ENCODE measurements around the gene DPCD. TPM values are rescaled to one million over a fixed set of nuclear protein-coding genes. Genes with fewer than 3 reads are reported as not detected.

DPCD gene
- total and polyA plus RNA-seq, 10 of the 15 experiments (the other 5 are each of a cell fraction or from before 2014, with no cell fraction given), result 9.7 to 50.9 (median 26.3) TPM

GRCh38 chr10:101569622-101570427 is 18.3 kb upstream of the DPCD start (continued):
- no peak for TF ChIP-seq SUPT20H (IDR thresholded peaks at IDR 0.05; ENCODE audit: borderline replicate concordance, control insufficient read depth, low read depth, low read length)
- no peak for TF ChIP-seq RFX5 (IDR thresholded peaks at IDR 0.05; ENCODE audit: low read depth, low read length)
- TF ChIP-seq USF1 (IDR thresholded peaks at IDR 0.05; ENCODE audit: borderline replicate concordance, extremely low read length, insufficient read depth, low read depth, low read length), result no peak
- no peak for TF ChIP-seq ZNF592 (IDR thresholded peaks at IDR 0.05)
- TF ChIP-seq ESRRA (IDR thresholded peaks at IDR 0.05; ENCODE audit: low read length), result no peak
- no peak for TF ChIP-seq SREBF1 (IDR thresholded peaks at IDR 0.05; ENCODE audit: low read length)
- no peak for TF ChIP-seq IRF3 (IDR thresholded peaks at IDR 0.05)
- TF ChIP-seq SREBF2 (IDR thresholded peaks at IDR 0.05; ENCODE audit: low read length), result no peak
- TF ChIP-seq HSF1 (IDR thresholded peaks at IDR 0.05; ENCODE audit: low read depth, low read length), result no peak
- 0 out of 2 replicates have a peak, but pooled peaks have one; percentile 18 for TF ChIP-seq ZNF24 (IDR thresholded peaks at IDR 0.05)
- no peak for TF ChIP-seq MYB (IDR thresholded peaks at IDR 0.05; ENCODE audit: borderline replicate concordance, low read depth, low read length)
- no peak for TF ChIP-seq NFXL1 (IDR thresholded peaks at IDR 0.05; ENCODE audit: borderline replicate concordance)
- TF ChIP-seq ZBTB33 (IDR thresholded peaks at IDR 0.05), result no peak
- no peak for TF ChIP-seq KAT2A (conservative IDR thresholded peaks at IDR 0.05; ENCODE audit: control insufficient read depth, low read depth, low read length)
- no peak for TF ChIP-seq MTA2 (IDR thresholded peaks at IDR 0.05; ENCODE audit: low read depth)
- TF ChIP-seq TCF3 (IDR thresholded peaks at IDR 0.05; ENCODE audit: borderline replicate concordance, insufficient read depth, low read depth, low read length), result no peak
- TF ChIP-seq IRF5 (IDR thresholded peaks at IDR 0.05; ENCODE audit: borderline replicate concordance), result peak; percentile 42; the same call in 1 of the 2 replicates
- no peak for TF ChIP-seq NFYA (IDR thresholded peaks at IDR 0.05; ENCODE audit: borderline replicate concordance, low read depth, low read length)

Measured in GM12878 (cell line).